Measurements from ENCODE around the gene CREB3L1.
A peak's percentile ranks its signal among the peaks of the same experiment; 100 is the strongest.

CREB3L1 gene

DNA sequence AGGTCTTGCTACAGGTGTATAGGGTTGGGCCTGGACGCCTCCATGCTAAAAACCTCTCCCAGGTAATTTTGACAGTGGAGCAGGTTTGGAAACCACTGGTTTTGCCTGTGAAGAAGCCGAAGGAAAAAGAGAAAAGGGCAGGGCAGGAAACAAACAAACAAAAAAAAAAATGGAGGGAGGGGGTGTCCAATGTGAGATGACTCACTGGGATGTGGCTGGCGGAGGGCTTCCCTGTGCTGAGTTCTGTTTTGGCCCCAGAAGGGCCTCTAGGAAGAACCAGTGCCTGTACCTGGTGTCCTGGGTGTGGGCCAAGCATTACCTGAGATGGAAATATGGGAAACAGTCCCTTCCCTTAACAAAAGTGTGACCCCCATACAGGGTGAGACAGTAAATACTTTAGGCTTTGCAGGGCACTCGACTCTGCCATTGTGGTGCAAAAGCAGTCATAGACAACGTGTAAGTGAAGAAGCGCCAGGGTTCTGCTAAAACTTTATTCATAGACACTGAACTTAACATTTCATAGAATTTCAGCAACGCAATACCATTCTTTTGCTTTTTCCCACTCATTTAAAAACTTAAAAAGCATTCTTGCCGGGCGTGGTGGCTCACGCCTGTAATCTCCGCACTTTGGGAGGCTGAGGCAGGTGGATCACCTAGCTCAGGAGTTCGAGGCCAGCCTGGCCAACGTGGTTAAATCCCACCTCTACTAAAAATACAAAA, 60.3 kb downstream of the CREB3L1 start:
- CTCF ChIA-PET = interaction anchor here (1.5 to 24.6 kb wide), 2 partner anchors 10 to 26 kb away, joined by 8 to 498 read pairs; partner anchors contain the start of gene DGKZ
- DNase-seq (ENCODE audit: low read depth, low spot score) = no peak
- POLR2A ChIA-PET = no interaction called here
- H3K4me3 ChIP-seq (ENCODE audit: low read depth, low read length) = no peak overlapping the region
- TF ChIP-seq, protein P1, sequence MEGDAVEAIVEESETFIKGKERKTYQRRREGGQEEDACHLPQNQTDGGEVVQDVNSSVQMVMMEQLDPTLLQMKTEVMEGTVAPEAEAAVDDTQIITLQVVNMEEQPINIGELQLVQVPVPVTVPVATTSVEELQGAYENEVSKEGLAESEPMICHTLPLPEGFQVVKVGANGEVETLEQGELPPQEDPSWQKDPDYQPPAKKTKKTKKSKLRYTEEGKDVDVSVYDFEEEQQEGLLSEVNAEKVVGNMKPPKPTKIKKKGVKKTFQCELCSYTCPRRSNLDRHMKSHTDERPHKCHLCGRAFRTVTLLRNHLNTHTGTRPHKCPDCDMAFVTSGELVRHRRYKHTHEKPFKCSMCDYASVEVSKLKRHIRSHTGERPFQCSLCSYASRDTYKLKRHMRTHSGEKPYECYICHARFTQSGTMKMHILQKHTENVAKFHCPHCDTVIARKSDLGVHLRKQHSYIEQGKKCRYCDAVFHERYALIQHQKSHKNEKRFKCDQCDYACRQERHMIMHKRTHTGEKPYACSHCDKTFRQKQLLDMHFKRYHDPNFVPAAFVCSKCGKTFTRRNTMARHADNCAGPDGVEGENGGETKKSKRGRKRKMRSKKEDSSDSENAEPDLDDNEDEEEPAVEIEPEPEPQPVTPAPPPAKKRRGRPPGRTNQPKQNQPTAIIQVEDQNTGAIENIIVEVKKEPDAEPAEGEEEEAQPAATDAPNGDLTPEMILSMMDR (IDR thresholded peaks at IDR 0.05; ENCODE audit: insufficient read depth, low read length, missing control alignments) = no peak

DNA sequence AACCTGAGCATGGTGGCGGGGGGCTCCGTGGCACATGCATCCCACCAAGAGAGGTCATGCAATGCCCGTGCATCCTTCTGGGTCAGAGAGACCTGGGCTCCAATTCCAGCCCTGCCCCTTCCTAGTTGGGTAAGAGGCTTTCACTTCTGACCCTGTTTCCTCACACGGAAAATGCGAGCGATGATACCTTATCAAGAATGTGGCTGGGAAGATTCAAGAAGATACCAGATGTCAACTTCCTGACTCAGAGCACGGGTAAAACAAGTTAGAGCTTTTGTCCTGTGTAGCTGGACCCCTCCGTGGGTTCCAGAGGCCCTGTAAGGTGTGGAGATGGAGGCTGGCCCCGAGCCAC, 61.1 kb downstream of the CREB3L1 start:
- TF ChIP-seq, protein P1 (IDR thresholded peaks at IDR 0.05; ENCODE audit: insufficient read depth, low read length, missing control alignments) = no peak
- ChIA-PET POLR2A (no interaction called here), CTCF (interaction anchor here (1.4 to 24.6 kb wide), 4 partner anchors 9 to 49 kb away, joined by 4 to 498 read pairs (median 6); partner anchors contain the start of gene DGKZ)
- H3K4me3 ChIP-seq (ENCODE audit: low read depth, low read length) = peak overlapping the region; percentile 12; the same call in 1 of the 2 replicates
- DNase-seq (ENCODE audit: low read depth, low spot score) = no peak

DNA sequence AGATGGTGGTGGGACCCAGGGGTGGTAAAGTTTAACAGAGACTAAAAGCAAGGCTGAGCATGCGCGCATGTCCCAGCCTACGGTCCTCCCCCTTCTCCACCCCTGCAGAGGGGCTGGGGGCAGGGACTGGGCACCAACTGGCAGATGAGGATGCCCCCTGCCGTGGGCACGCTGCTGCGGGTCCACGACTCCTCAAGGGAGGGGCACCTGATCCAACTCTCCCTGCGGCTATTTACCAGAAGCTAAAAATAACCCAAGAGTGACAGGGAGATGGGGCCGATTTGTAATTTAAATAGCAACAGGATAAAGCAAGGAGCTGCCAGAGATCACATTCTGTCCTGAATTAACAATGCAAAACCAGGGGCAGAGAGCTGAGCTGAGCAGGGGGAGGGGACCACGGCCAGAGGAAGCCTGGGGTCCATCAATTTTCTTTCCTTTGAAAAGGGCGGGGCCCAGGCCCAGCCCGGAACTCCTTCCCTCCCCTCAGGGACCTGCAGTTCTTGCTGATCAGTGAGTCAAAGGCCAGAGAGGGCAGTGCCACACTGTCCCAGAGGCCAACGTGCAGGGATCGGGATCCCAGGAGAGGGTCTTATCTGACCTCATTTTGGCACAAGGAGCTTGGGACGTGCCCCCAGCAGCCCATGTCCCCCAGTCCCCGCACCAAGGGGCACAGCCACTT, 61.7 kb downstream of the CREB3L1 start:
- ChIA-PET CTCF (interaction anchor here (1.4 to 24.6 kb wide), 4 partner anchors 8 to 48 kb away, joined by 4 to 498 read pairs (median 6); partner anchors contain the start of gene DGKZ), POLR2A (interaction anchor here (0.7 kb wide), 1 partner anchor 482 kb away, joined by 3 read pairs; no protein-coding TSS in a partner anchor)
- no peak for DNase-seq (ENCODE audit: low read depth, low spot score)
- H3K4me3 ChIP-seq (ENCODE audit: low read depth, low read length) = peak overlapping the region; percentile 12
- TF ChIP-seq, protein P1 (IDR thresholded peaks at IDR 0.05; ENCODE audit: insufficient read depth, low read length, missing control alignments) = no peak

DNA sequence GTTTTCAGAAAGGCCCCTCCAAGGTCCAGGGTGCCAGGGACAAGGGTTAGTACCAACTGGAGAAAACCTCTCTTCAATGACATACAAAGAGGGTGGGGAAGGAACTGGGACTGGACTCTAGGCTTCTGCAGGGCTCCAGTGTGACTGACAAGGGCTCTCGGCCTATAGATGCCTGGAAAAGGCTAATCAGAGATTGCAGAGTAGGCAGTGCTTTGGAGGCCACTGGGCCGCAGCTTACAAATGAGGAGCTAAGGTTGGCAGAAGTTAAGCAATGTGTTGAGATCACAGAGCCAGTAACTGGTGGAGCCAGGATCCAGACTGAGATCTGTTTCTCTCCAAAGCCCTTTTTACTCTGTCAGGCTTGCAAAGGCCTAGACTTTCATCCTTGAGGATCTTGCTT, 62.4 kb downstream of the CREB3L1 start:
- no peak overlapping the region for H3K4me3 ChIP-seq (ENCODE audit: low read depth, low read length)
- ChIA-PET CTCF (interaction anchor here (1.2 to 24.6 kb wide), 4 partner anchors 24 to 89 kb away, joined by 3 to 498 read pairs (median 4); no protein-coding TSS in a partner anchor), POLR2A (no interaction called here)
- TF ChIP-seq, protein P1 (IDR thresholded peaks at IDR 0.05; ENCODE audit: insufficient read depth, low read length, missing control alignments) = no peak
- no peak for DNase-seq (ENCODE audit: low read depth, low spot score)

DNA sequence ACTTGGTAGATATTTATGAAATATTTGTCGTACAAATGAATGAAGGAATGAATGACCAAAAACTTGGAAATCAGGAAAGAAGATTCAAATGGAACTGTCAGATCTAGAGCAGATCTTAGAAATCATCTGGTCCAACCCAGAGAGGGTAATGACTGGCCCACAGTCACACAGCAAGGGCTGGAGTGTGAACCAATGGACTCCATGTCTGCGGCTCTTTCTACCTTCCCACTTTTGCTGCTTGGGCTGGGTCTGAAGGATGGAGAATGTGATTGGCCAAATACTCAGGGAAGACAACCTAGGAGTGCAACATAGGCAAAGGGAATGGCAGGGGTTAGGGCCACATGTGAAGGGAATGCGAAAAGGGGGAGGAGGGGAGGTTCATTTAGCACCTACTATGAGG, 64.0 kb downstream of the CREB3L1 start:
- no peak for DNase-seq (ENCODE audit: low read depth, low spot score)
- no peak overlapping the region for H3K4me3 ChIP-seq (ENCODE audit: low read depth, low read length)
- ChIA-PET CTCF (interaction anchor here (1.2 to 24.6 kb wide), 3 partner anchors 11 to 31 kb away, joined by 4 to 498 read pairs (median 4); no protein-coding TSS in a partner anchor), POLR2A (no interaction called here)
- TF ChIP-seq, protein P1 (IDR thresholded peaks at IDR 0.05; ENCODE audit: insufficient read depth, low read length, missing control alignments) = no peak

DNA sequence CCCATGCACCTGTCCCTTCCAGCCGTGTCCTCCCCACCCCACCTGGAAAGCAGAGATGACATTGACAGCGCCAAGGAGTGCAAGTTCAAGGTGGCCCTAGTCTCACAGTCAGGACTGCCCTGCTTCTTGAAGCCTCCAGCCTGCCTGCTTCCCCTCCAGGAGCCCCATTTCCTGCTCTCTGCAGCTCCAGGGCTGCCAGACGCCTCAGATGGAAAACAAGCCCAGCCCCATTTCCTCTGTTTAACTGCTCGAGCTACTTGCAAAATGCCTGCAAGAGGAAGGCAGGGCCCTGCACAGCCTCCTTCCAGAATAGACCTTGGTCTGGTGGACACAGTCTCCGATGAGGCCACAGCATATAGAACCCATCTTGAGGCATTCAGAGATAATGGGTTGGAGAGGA, 64.8 kb downstream of the CREB3L1 start:
- H3K4me3 ChIP-seq (ENCODE audit: low read depth, low read length) = no peak overlapping the region
- TF ChIP-seq, protein P1 (IDR thresholded peaks at IDR 0.05; ENCODE audit: insufficient read depth, low read length, missing control alignments) = no peak
- ChIA-PET CTCF (interaction anchor here (1.0 to 24.6 kb wide), 5 partner anchors 8 to 103 kb away, joined by 3 to 498 read pairs (median 4); no protein-coding TSS in a partner anchor), POLR2A (interaction anchor here (0.9 kb wide), 1 partner anchor 11 kb away, joined by 3 read pairs; no protein-coding TSS in a partner anchor)
- DNase-seq (ENCODE audit: low read depth, low spot score) = no peak
